C4-2B (cell line): ENCODE data around the gene COIL.

Source experiments
- H3K27ac ChIP-seq: fragments of 450-650 bp; 2 replicates; pipeline ENCODE4 v1.5.1; 2017
- ZFX ChIP-seq: fragments of 450-650 bp; IDR thresholded peaks from 2 replicates; pipeline ENCODE4 v1.6.1; 2017
- TF ChIP-seq, protein P1 (sequence below): fragments of 450-650 bp; conservative IDR thresholded peaks from 2 replicates; pipeline ENCODE4 v1.5.1; 2017; ENCODE audit warnings: mild to moderate bottlenecking

The COIL gene

DNA sequence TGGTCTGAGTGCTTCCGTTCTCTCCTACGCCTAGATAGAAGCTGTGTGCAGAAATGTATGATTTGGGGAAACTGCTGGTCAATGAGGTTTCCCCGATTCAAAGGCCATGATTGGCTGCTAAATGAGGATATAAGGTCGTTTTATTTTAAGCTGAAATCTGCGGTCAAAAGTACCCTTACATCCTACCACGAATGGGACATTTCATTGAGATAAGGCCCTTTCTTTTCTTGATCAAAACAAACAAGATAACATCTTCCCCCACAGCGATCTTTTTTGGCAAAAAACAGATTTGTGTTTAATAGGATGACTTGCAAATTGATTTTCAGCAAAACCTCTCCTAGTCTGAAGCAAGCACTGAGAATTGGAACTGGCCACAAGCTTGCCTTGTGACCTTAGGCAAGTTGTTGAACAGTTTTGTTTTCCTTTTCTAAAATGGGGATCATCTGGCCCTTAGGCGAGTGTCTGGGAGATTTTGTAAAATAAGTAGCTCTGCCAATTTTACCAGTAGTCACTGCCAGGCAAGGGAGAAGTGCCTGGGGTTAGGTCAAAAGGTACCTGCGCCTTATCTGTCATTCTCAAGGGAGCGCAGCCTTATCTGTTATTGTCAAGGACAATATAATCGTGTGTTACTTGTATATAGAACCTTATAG lies 17.7 kb upstream of the COIL start:
- peak overlapping the region; percentile 35 for H3K27ac ChIP-seq
- TF ChIP-seq ZFX: no peak
- TF ChIP-seq, protein P1, sequence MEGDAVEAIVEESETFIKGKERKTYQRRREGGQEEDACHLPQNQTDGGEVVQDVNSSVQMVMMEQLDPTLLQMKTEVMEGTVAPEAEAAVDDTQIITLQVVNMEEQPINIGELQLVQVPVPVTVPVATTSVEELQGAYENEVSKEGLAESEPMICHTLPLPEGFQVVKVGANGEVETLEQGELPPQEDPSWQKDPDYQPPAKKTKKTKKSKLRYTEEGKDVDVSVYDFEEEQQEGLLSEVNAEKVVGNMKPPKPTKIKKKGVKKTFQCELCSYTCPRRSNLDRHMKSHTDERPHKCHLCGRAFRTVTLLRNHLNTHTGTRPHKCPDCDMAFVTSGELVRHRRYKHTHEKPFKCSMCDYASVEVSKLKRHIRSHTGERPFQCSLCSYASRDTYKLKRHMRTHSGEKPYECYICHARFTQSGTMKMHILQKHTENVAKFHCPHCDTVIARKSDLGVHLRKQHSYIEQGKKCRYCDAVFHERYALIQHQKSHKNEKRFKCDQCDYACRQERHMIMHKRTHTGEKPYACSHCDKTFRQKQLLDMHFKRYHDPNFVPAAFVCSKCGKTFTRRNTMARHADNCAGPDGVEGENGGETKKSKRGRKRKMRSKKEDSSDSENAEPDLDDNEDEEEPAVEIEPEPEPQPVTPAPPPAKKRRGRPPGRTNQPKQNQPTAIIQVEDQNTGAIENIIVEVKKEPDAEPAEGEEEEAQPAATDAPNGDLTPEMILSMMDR: no peak

DNA sequence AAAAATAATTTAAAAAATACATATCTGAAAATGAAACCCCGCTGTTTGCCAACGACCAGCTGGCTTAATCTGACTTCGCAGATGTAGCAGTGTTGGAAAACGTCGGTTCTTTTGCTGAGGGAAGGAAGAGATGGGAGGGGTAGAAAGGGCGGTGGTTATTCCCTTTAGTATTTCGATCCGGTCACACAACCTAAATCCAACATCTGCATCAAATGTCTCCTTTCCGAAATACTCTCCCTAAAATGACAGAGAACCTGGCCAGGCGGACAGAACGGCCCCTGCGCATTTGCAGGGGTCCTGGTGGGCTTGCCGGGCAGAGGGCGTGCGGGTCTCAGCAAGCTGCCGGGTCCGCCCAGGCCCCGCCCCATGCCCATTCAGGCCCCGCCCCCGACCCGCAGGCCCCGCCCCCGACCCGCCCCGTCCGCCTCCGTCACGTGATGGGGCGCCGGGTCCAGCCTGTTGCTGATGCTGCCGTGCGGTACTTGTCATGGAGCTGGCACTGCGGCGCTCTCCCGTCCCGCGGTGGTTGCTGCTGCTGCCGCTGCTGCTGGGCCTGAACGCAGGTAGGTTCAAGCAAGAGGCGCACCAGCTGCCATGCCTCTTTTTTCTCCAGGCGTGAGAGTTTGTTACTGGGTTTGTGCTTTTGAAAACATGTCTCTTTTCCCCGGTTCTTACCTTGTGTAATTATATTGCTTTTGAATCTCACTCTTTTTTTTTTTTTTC lies 17.0 kb upstream of the COIL start, which contains the start of gene SCPEP1:
Gene SCPEP1 (plus strand): TSS at position 459 of the 723 bp plus-strand sequence. CDS start 29 bp downstream, at position 488.
- TF ChIP-seq ZFX: no peak
- peak within 1 kb of the TSS; percentile 35 for H3K27ac ChIP-seq

DNA sequence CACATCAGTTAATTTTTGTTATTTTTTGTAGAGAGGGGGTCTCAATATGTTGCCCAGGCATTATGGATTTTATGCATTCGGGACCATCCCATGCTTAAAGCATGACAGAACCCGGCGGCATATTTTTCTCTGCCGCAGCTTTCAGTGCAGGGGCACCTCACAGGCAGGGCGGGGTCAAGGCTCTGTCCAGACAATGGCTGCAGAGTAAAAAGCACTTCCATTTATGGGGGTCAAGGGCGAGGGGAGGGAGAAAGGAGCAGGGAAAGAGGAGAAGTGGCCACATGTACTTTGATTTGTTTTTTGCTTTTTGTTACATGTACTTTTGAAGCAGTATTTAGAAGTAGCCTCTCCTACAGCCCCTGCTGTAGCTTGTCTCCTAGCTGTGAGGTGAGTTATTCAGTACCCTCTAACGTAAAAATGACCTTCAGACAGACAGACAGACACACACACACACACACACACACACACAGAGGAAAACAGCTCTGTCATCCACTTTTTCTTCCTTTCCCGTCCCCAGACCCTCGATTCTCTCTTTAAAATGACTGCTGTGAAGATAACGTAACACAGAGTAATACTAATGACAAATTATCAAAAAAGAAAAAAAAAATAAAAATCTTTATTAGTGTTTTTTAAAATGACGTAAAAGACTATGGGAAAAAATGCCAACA lies 16.2 kb upstream of the COIL start:
- TF ChIP-seq, protein P1: no peak
- TF ChIP-seq ZFX: no peak
- H3K27ac ChIP-seq: no peak overlapping the region

DNA sequence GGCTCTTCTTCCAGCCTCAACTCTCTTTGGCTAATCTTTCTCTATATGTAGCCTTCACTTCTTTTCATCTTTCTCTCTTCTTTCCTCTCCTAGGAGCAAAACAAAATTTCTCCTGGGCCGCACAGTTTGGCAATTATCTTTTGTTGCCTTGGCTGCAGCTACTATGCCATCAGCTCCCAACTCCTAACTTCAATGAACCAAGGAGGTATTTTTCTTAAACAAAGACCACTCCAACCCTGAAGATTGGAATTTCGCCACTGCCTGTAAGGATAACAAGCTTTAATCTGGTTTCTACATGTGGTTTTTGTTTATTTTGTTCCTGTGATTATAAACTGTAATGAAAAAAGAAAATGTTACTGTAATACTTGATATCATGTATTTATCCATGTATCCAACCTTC lies 14.8 kb upstream of the COIL start:
- H3K27ac ChIP-seq: no peak overlapping the region
- TF ChIP-seq, protein P1: no peak
- no peak for TF ChIP-seq ZFX

DNA sequence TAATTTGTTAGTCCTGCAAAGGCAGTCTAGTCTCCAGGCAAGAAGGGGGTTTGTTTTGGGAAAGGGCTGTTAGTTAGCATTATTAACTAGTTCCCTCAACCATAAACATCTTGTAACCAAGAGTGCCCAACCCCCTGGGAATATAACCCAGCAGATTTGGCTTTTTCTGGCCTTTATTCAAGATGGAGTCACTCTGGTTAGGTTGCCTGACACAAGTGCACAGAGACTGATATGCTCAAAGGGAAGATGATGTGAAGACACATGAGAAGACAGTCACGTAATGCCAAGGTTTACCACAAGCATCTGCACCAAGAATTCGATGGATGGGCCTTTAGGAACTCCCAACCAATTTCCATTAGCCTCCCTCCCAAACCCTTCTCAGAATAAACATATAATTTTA lies 13.2 kb upstream of the COIL start:
- no peak for TF ChIP-seq ZFX
- TF ChIP-seq, protein P1: no peak
- no peak overlapping the region for H3K27ac ChIP-seq

DNA sequence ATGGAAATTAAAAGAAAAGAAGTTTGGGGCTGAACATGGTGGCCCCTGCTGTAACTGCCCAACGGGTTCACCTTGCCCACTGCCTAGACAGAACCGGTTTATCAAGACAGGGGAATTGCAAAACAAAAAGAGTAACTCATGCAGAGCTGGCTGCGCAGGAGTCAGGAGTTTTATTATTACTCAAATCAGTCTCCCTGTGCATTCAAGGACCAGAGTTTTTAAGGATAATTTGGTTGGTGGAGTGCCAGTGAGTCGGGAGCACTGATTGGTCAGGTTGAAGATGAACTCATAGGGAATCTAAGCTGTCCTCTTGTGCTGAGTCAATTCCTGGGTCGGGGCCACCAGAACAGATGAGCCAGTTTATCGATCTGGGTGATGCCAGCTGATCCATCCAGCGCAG lies 12.7 kb upstream of the COIL start:
- no peak overlapping the region for H3K27ac ChIP-seq
- TF ChIP-seq, protein P1: no peak
- no peak for TF ChIP-seq ZFX

DNA sequence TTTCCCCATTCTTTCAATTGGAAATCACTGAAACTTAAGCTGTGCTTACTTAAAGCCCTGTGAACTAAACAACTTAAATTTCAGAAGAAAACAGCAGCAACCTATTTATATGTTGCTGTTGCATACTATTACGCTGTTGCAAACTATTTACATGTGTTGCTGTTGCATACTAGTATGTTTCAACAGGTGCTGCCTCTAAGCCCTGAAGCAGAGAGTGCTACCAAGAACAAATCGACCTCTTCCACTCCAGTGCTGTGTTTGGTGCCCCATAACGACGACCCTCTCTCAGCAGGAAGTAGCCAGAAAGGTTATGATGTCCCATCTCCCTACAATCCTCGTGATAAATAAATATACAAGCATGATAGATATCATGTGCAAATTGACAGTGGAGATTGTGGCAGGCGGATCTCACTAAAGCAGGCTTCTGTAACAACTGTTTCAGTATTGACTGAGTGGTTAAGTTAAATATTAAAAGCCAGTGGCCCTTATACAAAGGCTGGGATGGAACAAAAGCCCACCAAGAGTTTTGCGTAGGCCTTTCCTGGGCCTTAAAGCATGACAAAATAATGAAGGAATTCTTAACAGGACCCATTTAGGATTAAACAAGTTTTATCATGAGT lies 11.4 kb upstream of the COIL start:
- no peak overlapping the region for H3K27ac ChIP-seq
- TF ChIP-seq ZFX: no peak
- TF ChIP-seq, protein P1: no peak
